NCI-H345 (cell line): ENCODE measurements around the gene CHRNA4.
"Not testable (repeated sequence)": the region's sequence is repeated elsewhere in the genome, so short reads cannot be mapped to it uniquely, and the experiment has no call there.

Experiments used
- DNase-seq: peaks from one replicate; lab custom pipeline; 2025; lab: John Stamatoyannopoulos, UW

The CHRNA4 gene

GRCh38 chr20:63348828-63349515 is 12.2 kb downstream of the CHRNA4 start:
- no peak for DNase-seq

GRCh38 chr20:63347950-63348827 is 13.0 kb downstream of the CHRNA4 start:
- DNase-seq: no peak

GRCh38 chr20:63347081-63347741 is 13.9 kb downstream of the CHRNA4 start:
- no peak for DNase-seq

GRCh38 chr20:63346131-63347080 is 14.7 kb downstream of the CHRNA4 start:
- DNase-seq: no peak

GRCh38 chr20:63345328-63346100 is 15.6 kb downstream of the CHRNA4 start:
- peak; percentile 68 for DNase-seq

- no peak for DNase-seq
These were observed 16.4 kb downstream of the CHRNA4 start for GRCh38 chr20:63344616-63345327.

- DNase-seq: no peak
These were observed 17.4 kb downstream of the CHRNA4 start for GRCh38 chr20:63343460-63344445.

GRCh38 chr20:63342561-63343459 is 18.3 kb downstream of the CHRNA4 start:
- peak; percentile 49 for DNase-seq

- not testable (repeated sequence) for DNase-seq
These were observed 20.9 kb downstream of the CHRNA4 start for GRCh38 chr20:63340158-63340688.

GRCh38 chr20:63339154-63340094 is 21.7 kb downstream of the CHRNA4 start:
- DNase-seq: not testable (repeated sequence)

- DNase-seq: no peak
These were observed 23.2 kb downstream of the CHRNA4 start for GRCh38 chr20:63337786-63338420.

- no peak for DNase-seq
These were observed 24.9 kb downstream of the CHRNA4 start for GRCh38 chr20:63336232-63336752.

GRCh38 chr20:63335711-63336110 is 25.4 kb downstream of the CHRNA4 start:
- DNase-seq: no peak

- DNase-seq: not testable (repeated sequence)
These were observed 26.1 kb downstream of the CHRNA4 start for GRCh38 chr20:63335060-63335459.

GRCh38 chr20:63334356-63334755 is 26.8 kb downstream of the CHRNA4 start:
- no peak for DNase-seq
